ENCODE data around the gene ATP5MK.

DNA sequence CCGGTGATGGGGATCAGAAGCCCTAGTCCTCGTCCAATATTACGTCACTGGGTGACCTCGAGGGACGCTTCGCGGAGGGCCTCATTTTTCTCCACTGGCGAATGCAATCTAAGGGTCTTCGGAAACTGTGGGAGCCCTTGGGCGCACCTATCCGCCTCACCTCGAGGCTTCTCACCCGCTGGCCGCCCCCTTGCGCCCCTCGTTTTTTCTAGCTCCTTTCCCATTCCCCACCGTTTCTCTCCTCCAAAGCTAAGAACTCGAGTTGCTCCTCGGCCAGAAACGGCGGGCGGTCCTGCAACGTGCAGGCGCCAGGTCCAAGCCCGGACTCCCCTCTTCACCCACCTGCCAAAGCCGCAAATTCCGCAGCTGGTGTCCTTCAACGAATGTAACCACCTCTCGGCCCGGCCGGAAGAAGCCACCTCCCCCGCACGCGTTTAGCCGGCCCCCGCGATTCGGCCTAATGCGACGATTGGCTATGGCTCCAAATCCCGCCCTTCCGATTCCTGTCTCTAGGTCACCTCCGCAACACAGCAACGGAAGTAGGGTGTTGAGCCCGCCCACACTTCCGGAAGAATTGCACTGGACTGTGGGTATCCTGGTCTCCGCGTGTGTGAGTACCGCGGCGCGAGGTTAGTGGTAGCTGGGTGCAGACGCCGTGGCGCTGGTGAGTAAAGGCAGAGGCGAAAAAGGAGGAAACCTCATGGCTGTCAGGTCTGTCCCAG, at the start of gene ATP5MK, which contains the start of gene PDCD11:
- TF ChIP-seq CTCF (IDR thresholded peaks at IDR 0.05): no peak
- TF ChIP-seq GABPB1 (CRISPR knock-in tag; IDR thresholded peaks at IDR 0.05): peak; percentile 85
- no peak for TF ChIP-seq ZNF263 (CRISPR knock-in tag; IDR thresholded peaks at IDR 0.05; ENCODE audit: low read depth)
- TF ChIP-seq USF1 (CRISPR knock-in tag; IDR thresholded peaks at IDR 0.05): no peak
- TF ChIP-seq NFYB (CRISPR knock-in tag; conservative IDR thresholded peaks at IDR 0.05; ENCODE audit: low read depth): peak; percentile 87
- peak; percentile 96 for TF ChIP-seq MAX (CRISPR knock-in tag; IDR thresholded peaks at IDR 0.05)
